ENCODE data around the gene ZNF248. TPM values are rescaled to one million over a fixed set of nuclear protein-coding genes. Genes with fewer than 3 reads are reported as not detected.

The ZNF248 gene
- total and polyA plus RNA-seq, 11 donors, result 5.0 to 14.7 (median 9.1) TPM

DNA sequence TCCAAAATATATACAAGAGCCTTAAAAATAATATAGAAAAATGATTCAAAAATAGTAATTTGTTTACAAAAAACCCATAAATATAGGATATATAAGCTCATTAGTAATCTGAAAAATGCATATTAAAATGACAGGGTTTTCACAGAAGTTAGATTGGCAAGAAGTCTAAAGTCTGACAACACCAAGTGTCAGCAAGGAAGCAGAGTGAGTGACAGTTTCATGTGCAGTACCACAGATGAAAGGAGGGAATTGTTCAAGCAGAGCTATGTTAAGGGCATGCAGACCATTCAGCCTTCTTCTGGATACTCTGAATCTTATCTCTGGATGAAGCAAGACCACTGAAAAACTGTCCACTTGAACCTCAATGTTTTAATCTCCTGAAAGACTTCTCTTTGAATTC lies 55.9 kb downstream of the ZNF248 start:
- H3K27me3 ChIP-seq, result no peaks in the 10 kb centered on the region
- H3K27ac ChIP-seq, result no peak overlapping the region
- H3K9me3 ChIP-seq, result peaks cover 0 to 10% (median 0%) of the 10 kb centered on the region in 12 donors
- H3K36me3 ChIP-seq, result no peaks in the 10 kb centered on the region
- no peaks in the 10 kb centered on the region for H3K4me1 ChIP-seq
- H3K4me3 ChIP-seq, result no peak overlapping the region
- intact Hi-C loops (cut with DNase I), result no loop called here
- TF ChIP-seq, protein P1, sequence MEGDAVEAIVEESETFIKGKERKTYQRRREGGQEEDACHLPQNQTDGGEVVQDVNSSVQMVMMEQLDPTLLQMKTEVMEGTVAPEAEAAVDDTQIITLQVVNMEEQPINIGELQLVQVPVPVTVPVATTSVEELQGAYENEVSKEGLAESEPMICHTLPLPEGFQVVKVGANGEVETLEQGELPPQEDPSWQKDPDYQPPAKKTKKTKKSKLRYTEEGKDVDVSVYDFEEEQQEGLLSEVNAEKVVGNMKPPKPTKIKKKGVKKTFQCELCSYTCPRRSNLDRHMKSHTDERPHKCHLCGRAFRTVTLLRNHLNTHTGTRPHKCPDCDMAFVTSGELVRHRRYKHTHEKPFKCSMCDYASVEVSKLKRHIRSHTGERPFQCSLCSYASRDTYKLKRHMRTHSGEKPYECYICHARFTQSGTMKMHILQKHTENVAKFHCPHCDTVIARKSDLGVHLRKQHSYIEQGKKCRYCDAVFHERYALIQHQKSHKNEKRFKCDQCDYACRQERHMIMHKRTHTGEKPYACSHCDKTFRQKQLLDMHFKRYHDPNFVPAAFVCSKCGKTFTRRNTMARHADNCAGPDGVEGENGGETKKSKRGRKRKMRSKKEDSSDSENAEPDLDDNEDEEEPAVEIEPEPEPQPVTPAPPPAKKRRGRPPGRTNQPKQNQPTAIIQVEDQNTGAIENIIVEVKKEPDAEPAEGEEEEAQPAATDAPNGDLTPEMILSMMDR (IDR thresholded peaks at IDR 0.05), result no peak
- no peak for TF ChIP-seq POLR2A (IDR thresholded peaks at IDR 0.05)
- ATAC-seq (no peak), DNase-seq (no peak)

- WGBS, 4 donors, result 74 to 86% (median 81%) methylated on average over 2 of the region's 2 CpGs
- TF ChIP-seq, protein P1 (IDR thresholded peaks at IDR 0.05), result no peak
- TF ChIP-seq POLR2A (IDR thresholded peaks at IDR 0.05), result no peak
- no peaks in the 10 kb centered on the region for H3K27me3 ChIP-seq
- H3K9me3 ChIP-seq, result peaks cover 0 to 55% (median 26%) of the 10 kb centered on the region in 12 donors
- intact Hi-C loops (cut with DNase I), result no loop called here
- DNase-seq (no peak), ATAC-seq (no peak)
- no peak overlapping the region for H3K27ac ChIP-seq
- H3K36me3 ChIP-seq, result no peaks in the 10 kb centered on the region
- H3K4me1 ChIP-seq, result no peaks in the 10 kb centered on the region
- no peak overlapping the region for H3K4me3 ChIP-seq
Measured at GRCh38 chr10:37794305-37794976, 63.0 kb downstream of the ZNF248 start.

GRCh38 chr10:37789590-37789989 lies 67.8 kb downstream of the ZNF248 start:
- H3K36me3 ChIP-seq, result no peaks in the 10 kb centered on the region
- TF ChIP-seq, protein P1 (IDR thresholded peaks at IDR 0.05), result no peak
- TF ChIP-seq POLR2A (IDR thresholded peaks at IDR 0.05), result no peak
- H3K4me1 ChIP-seq, result no peaks in the 10 kb centered on the region
- DNase-seq (no peak), ATAC-seq (no peak)
- WGBS, 4 donors, result 54 to 91% (median 73%) methylated on average over 2 of the region's 2 CpGs
- no peak overlapping the region for H3K27ac ChIP-seq
- intact Hi-C loops (cut with DNase I), result no loop called here
- H3K27me3 ChIP-seq, result no peaks in the 10 kb centered on the region
- H3K4me3 ChIP-seq, result no peak overlapping the region
- peaks cover 0 to 58% (median 19%) of the 10 kb centered on the region in 12 donors for H3K9me3 ChIP-seq

DNA sequence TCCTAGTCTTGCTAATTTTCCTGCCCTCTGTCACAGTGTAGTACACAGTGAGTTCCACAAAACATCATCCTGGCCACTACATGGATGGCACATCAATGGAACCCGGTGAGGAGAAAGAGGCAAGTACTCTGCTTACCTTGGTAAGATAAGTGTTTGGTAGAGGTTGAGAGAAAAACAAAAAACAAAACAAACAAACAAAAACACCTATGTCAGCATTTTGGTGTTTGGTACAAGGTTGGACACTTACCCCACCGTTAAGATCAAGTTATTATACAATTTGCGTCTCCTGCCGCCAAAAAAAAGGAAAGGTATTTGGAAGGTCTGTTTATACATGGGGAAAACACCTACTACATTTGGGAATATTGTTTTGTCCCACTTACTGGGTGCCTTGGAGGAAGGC lies 72.7 kb downstream of the ZNF248 start:
- 73 to 85% (median 78%) methylated on average over 4 of the region's 4 CpGs for WGBS, 4 donors
- H3K4me3 ChIP-seq, result no peak overlapping the region
- no peaks in the 10 kb centered on the region for H3K4me1 ChIP-seq
- DNase-seq (no peak), ATAC-seq (no peak)
- H3K9me3 ChIP-seq, result peaks cover 0 to 55% (median 14%) of the 10 kb centered on the region in 12 donors
- H3K27ac ChIP-seq, result no peak overlapping the region
- no peaks in the 10 kb centered on the region for H3K36me3 ChIP-seq
- intact Hi-C loops (cut with DNase I), result no loop called here
- no peaks in the 10 kb centered on the region for H3K27me3 ChIP-seq
- TF ChIP-seq, protein P1 (IDR thresholded peaks at IDR 0.05), result no peak
- no peak for TF ChIP-seq POLR2A (IDR thresholded peaks at IDR 0.05)
